ENCODE measurements around the gene PREX1.
"Not testable (repeated sequence)": the region's sequence is repeated elsewhere in the genome, so short reads cannot be mapped to it uniquely, and the experiment has no call there.

Gene PREX1

DNA sequence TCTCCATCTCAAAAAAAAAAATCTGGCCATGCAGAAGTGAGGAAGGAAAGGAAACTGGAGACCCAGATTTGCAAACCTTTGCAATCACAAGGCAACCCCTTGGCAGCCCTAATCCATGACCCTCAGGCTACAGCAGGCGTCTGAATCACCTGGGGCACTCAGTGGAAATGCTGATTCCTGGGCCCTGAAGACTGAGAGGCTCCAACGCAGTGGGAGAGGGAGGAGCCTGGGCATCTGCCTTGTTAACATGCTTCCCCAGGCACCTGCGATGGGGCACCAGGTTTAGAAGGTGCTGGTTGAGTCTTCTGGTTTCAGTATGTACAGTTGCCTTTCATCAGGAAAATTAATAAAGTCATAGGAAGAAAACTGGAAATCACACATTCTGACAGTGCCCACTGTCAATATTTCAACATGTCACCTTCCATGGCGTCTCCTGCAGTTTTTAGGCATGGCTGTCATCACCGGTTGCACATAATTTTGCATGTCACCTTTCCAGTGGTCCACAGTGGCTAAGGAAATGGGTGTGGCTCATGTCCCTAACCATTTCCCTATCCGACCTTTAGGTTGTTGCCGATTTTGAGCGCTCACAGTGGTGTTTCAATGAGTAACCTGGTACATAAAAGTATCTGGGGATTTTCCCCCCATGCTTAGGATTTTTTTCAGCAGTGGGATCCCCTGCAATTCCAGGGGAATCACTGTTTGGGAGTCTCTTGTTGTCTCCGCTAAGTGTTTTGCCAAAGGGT, 56.9 kb downstream of the PREX1 start:
- no peak for DNase-seq

DNA sequence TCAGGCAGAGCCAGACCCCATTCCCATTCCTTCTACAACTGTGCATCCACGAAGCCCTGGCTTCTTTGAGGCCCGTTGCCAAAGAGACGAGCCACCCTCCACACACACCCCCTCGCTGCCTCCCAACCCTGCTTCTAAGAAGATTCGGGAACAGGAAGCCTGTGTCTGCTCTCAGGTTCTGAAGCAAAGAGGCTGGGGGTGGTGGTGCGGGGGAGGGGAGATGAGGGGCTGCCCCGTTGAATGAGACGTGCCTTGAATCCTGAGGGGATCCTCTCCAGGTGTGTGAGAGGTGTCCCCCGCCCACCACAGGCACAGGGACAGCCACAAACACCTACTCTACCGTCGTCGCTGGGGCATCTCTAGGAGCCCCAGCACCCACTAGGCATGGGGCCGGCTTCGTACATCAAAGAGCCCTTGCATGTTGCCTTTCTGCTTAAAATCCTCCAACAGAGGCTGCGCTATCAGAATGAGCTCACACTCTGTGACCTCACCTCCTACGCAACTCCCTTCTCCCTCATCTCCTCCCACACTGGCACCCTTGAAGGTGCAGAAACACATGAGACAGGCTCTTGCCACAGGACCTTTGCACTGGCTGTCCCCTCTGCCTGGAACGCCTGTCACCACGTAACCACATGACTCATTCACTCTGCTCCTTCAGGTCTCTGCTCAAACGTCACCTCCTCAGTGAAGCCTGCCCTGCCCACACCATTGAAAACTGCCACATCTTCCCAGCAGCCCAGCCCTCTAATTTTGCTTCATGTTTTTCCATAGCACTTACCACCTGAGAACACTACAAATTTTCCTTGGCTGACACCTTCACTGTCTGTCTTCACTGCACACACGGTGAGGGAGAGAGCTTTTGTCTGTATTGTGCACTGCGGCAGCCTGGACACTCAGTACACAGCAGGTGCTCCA, 58.5 kb downstream of the PREX1 start:
- DNase-seq: no peak

DNA sequence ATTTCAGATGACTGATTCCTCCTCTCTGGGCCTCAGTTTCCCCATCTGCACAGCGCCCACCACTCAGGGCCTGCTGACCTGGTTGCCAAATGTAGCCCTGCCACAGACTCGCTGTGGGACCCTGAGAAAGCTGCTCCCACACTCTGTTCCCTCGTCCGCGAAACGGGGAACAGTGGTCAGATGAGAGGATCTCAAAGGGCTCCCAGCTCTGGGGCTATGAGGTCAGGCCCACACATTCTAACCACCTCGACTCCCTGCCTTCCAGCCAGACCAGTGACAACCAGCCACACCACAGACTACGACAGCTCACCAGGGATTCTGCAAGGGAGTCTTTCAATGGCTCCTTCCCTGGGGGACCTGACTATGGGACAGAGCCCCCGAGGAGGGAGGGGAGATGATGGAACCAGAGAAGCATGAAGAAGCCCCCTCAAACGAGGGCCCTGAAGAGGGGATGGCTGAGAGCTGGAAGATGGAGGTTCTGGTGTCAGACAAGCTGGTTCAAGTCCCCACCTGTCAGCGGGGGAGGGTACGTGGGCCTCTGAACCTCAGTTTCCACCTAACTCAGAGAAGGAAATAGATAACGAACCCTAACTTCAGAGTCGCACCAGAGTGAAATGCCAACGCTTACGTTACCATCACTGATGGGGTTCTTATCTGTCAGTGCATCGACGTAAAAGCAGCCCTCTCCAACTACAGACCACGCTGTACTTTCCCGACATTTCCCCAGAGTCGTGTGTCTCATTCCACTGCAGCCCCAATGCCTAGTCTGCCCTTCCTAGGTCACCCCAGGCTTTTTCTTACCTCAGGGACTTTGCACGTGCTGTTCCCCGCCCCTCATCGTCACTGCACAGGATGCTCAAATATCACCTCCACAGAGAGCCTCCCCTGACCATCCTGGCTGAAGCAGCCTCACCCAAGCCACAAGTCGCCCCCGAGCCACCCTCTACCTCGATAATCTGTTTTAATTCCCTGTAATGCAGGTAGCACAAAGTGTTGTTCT, 60.5 kb downstream of the PREX1 start:
- no peak for DNase-seq

DNA sequence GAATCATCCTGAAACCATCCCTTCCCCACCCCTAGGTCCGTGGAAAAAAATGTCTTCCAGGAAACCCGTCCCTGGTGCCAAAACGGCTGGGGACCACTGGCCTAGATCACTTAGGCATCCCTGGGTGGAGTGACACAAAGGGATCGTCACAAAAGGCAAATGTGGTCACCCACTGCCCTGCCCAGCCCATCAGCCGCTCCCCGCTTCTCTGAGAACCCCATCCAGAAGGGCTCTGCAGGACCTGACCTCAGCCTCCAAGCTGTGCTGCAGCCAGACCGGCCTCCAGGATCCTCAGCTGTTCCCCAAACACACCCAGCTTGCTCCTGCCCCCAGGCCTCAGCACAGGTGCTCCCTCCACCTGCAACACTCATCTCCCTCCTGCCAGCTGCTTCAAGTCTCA, 61.6 kb downstream of the PREX1 start:
- no peak for DNase-seq

DNA sequence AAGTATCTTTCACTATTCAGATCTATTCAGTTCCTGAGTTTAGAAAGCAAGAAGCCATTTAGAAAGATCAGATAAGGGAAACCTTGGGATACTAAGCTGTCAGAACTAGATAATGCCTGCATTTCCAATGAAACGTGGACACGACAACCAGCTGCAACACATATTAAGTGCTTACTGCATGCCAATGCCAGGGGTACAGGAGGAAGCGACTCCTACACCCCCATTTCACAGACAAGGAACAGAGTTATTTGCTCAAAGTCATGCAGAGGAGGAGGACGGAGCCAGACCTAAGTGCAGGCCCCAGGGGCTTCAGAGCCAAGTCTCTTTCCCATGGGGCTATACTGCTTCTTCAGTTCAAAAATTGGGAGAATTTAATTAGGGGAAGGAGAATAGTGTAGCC, 62.4 kb downstream of the PREX1 start:
- no peak for DNase-seq

DNA sequence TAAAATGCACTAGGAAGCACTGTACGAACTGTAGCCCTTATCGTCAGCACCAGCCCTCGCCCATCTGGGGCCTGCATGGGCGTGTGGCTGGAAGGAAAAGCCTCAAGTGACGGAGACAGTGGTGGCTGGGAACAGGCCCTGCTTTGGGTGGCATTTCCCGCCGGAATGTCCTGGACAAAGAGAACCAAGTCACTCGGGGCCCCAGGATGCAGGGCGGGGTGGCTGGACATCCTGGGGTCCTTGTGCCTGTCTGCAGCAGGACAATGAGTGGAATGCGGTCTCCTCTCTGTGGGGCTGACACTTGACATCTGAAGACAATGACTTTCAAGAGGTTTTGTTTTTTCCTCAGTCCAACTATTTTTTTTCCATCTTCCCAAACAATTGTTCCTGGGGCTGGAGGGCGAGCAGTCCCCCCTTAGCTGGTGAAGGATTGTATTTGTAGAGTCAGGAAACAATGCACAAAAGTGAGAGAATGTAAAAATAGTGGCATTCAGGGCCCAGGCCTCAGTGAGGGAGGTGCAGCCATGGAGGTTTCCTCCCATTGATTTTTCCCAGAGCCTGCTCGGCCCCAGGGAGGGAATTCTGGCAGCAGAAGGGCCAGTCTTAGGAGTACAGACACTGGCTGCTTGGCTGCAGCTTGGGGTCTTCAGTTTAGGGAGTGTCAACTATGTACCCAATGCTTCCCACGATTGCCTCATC, 64.4 kb downstream of the PREX1 start:
- DNase-seq: no peak

DNA sequence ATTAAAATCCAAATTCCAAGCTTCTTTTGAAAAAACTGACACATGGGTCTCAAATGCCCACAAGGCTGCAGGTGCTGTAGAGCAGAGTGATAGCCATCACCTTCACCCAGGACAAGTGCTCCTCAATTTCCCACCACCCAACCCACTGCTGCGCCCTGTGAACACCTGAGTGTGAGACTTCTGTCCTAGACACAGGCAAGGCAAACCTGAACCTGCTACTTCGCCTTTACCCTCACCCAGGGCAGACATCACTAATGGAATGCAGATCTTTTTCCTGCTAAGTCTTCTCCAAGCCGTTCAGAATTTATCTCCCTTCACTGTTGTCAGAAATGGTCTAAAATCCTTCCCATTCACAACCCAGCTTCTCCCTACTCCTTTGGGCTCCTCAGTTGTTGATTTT, 65.9 kb downstream of the PREX1 start:
- no peak for DNase-seq

DNA sequence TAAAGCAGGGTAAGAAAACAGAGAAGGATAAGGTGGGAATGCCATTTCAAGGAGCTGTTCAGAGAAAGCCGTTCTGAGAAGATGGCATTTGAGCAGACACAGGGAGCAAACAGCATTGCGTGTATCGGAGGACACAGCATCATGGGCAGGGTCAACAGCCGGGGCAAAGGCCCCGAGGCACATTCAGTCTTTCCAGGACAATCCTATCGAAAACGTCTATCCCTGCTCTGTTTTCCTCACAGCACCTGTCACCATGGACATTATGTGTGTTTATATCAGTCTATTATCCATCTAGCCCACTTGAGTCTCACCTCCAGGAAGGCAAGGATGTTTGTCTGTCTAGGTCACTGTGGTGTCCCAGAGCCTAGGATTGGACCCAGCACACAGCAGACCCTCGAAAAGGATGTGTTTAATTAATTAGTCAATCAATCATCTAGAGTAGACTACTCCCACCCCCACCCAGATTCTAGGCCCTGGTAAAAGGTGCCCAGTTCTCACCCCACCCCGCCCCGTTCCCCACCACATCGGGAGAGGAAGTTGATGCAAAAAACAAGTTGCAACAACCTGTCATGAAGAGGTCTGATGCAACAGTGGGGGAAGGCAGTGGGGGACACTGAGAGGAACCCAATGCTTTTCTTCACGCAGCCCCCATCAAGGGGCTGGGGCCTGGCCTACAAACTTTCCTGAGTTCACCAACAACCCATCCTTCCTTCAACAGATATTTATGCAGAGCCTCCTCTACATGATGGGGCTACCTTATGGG, 66.6 kb downstream of the PREX1 start:
- no peak for DNase-seq

DNA sequence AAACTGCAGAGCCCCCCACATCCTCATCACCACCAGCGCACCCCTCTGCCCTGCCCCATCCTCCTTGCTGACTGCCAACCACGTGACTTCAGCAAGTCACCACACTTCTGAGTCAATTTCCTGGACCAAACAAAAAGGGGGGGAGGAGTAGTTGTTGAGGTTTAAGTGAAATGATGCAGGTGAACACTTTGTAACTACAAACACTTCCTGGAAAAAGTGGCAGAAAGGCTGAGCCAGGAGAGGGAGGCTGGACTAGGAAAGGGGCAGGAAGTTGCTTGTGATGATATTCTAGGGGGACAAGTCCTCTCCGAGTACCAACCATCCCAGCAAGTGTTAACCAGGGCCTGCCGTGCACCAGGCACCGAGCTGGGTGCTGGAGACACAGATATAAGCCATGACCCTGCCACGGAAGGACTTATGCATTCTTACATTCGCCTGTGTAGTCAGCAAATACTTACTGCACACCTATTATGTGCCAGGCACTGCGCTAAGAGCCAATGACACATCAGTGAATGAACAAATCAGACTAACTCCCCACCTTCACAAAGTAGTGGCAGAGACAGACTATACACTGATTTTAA, 67.3 kb downstream of the PREX1 start:
- peak in 1 of 2 experiments; percentile 15 for DNase-seq

DNA sequence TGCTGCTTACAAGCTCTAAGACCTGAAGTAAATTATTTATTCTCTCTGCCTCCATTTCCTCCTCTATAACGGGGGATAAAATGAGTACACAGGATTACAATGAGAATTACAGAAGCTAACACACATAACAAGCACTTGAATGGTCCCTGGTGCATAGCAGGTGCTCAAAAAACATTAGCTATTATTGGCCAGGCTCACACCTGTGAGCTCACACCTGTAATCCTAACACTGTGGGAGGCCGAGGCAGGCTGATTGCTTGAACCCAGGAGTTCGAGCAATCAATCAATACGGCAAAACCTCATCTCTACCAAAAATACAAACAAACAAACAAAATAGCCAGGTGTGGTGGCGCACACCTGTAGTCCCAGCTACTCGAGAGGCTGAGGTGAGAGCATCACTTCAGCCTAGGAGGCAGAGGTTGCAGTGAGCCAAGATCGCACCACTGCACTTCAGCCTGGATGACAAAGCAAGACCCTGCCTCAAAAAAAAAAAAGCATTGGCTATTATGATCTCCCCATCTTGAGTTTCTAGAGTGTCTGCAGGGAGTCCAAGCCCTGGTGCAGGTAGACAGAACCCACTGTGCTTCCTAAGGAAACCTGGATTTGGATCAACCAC, 68.1 kb downstream of the PREX1 start:
- no peak for DNase-seq

DNA sequence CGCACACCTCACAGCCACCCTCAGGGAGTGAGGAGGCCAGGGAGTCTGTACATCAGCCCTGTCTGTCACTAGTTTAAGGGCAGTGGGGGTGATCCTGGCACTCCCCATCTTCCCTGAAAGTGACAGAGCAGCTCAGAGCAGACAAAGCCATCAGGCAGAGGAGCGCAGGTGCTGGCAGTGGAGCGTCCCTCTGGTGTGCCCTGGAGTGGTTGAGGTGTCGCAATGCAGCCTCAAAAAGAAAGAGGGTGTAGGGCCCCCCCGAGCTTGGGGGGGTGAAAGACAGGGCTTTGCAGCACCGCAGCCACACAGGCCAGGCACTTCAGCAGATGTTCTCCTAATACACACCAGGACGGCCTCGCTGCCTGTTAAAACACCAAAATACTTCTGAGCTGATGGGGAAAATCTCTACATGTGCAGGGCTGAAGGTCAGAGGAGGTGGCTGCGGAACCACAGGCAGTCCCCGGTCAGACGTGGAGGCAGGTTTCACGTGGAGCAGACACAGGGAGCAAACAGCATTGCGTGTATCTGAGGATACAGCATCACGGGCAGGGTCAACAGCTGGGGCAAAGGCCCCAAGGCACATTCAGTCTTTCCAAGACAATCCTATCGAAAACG, 69.5 kb downstream of the PREX1 start:
- DNase-seq: no peak

DNA sequence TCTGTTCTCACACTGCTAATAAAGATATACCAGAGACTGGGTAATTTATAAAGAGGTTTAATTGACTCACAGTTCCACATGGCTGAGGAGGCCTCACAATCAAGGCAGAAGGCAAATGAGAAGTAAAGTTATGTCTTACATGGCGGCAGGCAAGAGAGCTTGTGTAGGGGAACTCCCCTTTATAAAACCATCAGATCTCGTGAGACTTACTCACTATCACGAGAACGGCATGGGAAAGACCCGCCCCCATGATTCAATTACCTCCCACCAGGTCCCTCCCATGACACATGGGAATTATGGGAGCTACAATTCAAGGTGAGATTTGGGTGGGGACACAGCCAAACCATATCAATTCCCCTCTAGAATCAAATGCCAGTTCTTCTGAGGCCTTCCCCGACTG, 71.0 kb downstream of the PREX1 start:
- not testable (repeated sequence) for DNase-seq

DNA sequence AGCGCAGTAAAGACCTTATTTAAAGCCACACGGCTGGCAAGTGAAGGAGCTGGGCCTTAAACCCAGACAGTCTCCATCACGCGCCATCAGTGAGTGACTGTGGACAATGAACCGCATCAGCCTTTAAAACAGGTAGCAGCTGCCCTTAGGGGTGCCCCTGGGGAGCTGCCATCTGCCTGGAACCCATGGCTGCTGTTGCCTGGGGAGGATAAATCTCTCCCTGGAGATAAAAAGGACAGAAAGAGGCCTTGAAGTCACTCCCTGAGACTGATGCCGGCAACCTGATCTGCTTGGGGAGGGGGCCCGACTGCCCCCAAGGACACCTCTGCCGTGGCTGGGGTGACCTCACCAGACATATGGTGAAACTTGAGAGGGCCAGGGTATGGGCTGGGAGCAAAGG, 73.5 kb downstream of the PREX1 start:
- DNase-seq: no peak

DNA sequence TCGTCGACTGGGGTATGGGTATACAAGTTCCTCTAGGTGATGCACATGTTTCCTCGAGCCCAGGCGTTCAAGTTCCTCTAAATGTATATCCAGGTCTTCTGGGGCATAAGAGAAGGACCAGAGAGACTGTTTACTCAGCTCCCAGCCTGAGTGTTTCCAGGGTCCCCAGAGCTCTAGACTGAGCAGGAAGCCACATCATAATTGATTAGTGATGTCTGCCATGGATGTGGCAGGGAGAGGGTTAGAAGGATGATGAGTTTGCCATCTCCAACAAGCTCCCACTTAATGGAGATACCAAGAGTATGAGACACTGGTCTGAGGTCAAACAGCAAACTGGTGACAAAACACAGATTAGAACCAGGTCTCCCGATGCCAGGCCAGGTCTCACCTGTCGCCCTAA, 74.8 kb downstream of the PREX1 start:
- DNase-seq: no peak

DNA sequence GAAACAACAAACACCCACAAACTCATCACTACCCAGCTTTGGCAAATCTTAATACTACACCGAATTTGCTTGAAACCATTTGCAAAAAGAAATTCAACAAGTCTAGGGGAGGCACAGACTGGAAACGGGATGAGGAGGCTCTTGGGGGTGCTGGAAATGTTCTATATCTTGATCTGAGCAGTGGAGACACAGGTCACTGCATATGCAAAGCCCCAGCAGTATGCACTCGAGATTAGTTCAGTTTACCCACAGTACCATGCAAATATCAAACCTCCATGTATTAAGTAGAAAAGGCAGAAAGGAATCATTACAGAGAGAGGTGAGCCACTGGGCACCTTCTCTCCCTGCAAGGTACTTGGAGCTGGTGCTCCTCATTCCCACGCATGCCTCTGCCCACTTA, 75.9 kb downstream of the PREX1 start:
- DNase-seq: no peak

DNA sequence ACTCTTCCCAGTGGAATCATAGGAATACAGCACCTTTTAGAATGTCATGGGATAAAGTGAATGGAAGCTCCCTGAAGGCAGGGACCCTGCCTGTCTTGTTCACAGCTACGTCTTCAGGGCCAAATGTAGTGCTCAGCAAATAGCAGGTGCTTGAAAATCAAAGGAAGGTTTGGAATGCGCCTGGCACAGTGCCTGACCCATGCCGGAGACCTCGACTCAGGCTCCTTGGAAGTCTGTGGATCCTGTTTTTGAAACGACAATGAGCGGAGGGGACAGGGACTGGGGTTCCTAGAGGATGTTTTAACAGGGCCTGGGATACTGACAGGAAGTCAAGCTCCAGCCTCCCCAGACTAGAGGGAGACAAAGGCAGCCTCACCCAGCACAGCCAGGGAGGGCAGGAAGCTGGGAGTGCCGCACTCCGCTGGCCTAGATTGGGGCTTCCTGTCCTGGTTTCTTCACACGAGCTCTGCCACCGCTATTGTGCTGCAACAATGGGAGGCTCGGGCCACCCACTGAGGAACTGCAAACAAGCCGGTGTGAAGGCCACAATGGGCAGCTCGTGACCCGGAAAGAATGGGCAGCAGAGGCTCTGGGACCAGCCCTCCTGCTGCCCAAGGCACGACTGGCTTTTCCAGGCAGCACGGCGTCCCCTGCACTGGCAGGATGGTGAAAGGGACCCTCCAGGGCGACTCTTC, 76.7 kb downstream of the PREX1 start:
- DNase-seq: no peak

DNA sequence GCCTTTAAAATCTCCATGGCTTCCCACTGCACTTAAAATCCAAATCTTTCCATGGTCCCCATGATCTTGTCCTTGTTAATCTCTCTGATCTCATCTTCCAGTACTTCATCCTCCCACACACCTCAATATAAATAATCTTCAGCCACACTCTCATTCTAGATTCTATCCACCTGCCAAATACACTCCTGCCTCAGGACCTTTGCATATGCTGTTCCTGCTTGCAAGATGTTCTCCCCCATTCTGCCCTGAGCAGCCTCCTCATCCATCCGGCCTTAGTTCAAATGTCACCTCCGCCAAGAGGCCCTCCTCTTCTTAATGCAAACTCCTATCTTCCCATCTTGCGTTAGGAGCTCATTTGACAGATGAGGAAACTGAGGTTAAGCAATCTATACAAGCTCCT, 77.4 kb downstream of the PREX1 start:
- no peak for DNase-seq

DNA sequence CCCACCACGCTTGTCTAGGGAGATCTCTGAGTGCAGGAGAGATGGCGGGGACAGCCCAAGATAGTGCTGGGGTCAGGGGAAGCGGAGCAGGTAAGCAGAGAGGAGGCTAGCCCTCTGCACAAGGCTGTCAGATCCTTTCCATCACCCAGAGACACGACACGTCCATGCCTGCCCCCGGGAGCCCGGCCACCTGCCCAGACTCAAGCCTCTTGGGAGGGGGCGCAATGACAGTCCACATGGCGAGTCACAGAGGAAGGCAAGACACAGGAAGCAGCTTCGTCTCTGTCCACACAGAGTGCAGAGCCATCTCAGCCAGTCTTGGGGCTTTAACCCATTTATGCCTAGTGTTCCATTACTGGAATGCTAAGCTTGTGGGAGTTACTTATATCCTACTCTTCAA, 78.4 kb downstream of the PREX1 start:
- no peak for DNase-seq

DNA sequence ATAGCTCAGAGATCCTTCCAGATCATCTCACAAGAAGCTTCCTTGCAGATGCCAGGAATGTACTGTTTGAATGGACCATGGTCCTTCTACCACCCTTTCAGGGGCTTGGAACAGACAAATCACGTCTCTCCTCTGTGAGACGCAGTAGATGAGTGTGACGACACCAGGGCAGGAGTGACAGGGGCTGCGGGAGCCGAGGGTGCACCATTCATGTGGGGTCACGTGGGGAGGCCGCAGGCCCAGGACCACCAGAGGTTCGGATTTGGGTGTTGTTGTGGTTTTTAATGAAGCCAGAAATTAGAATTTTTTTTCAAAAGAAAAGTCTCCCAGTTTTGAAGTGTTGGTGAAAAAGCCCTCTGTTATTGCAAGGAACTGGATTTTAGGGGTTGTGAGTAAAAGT, 79.2 kb downstream of the PREX1 start:
- DNase-seq: no peak

Data from SW 1271 (cell line).